Measurements from ENCODE around the gene CDK5RAP2.

The CDK5RAP2 gene

GRCh38 chr9:120374817-120375216, 205.2 kb downstream of the CDK5RAP2 start:
- no peak overlapping the region for H3K4me3 ChIP-seq (ENCODE audit: low read length in 2 of 2)
- no peaks in the 10 kb centered on the region for H3K4me1 ChIP-seq (ENCODE audit: control insufficient read depth in 2 of 2, insufficient read depth in 2 of 2, low read length in 2 of 2)
- H3K9ac ChIP-seq (ENCODE audit: low read depth in 1 of 2, low read length in 2 of 2): no peak overlapping the region
- no peak overlapping the region for H3K27ac ChIP-seq (ENCODE audit: low read depth in 2 of 2, low read length in 2 of 2)
- H3K36me3 ChIP-seq (ENCODE audit: control insufficient read depth in 2 of 2, insufficient read depth in 2 of 2, low read length in 2 of 2): no peaks in the 10 kb centered on the region
- H3K9me3 ChIP-seq (ENCODE audit: control insufficient read depth in 2 of 2, low read length in 2 of 2): no peaks in the 10 kb centered on the region
- H3K27me3 ChIP-seq (ENCODE audit: control insufficient read depth in 2 of 2, insufficient read depth in 2 of 2, low read length in 2 of 2): no peaks in the 10 kb centered on the region

- H3K4me3 ChIP-seq (ENCODE audit: low read length in 2 of 2): no peak overlapping the region
- no peaks in the 10 kb centered on the region for H3K36me3 ChIP-seq (ENCODE audit: control insufficient read depth in 2 of 2, insufficient read depth in 2 of 2, low read length in 2 of 2)
- no peaks in the 10 kb centered on the region for H3K4me1 ChIP-seq (ENCODE audit: control insufficient read depth in 2 of 2, insufficient read depth in 2 of 2, low read length in 2 of 2)
- no peak overlapping the region for H3K27ac ChIP-seq (ENCODE audit: low read depth in 2 of 2, low read length in 2 of 2)
- no peaks in the 10 kb centered on the region for H3K9me3 ChIP-seq (ENCODE audit: control insufficient read depth in 2 of 2, low read length in 2 of 2)
- H3K27me3 ChIP-seq (ENCODE audit: control insufficient read depth in 2 of 2, insufficient read depth in 2 of 2, low read length in 2 of 2): no peaks in the 10 kb centered on the region
- no peak overlapping the region for H3K9ac ChIP-seq (ENCODE audit: low read depth in 1 of 2, low read length in 2 of 2)
Observed at GRCh38 chr9:120374239-120374638, 205.7 kb downstream of the CDK5RAP2 start.

GRCh38 chr9:120372040-120372439, 207.9 kb downstream of the CDK5RAP2 start:
- Histone ChIP-seq H3K9ac (ENCODE audit: low read depth in 1 of 2, low read length in 2 of 2) (no peak overlapping the region), H3K27me3 (ENCODE audit: control insufficient read depth in 2 of 2, insufficient read depth in 2 of 2, low read length in 2 of 2) (no peaks in the 10 kb centered on the region), H3K36me3 (ENCODE audit: control insufficient read depth in 2 of 2, insufficient read depth in 2 of 2, low read length in 2 of 2) (no peaks in the 10 kb centered on the region), H3K9me3 (ENCODE audit: control insufficient read depth in 2 of 2, low read length in 2 of 2) (no peaks in the 10 kb centered on the region), H3K4me1 (ENCODE audit: control insufficient read depth in 2 of 2, insufficient read depth in 2 of 2, low read length in 2 of 2) (no peaks in the 10 kb centered on the region), H3K27ac (ENCODE audit: low read depth in 2 of 2, low read length in 2 of 2) (no peak overlapping the region), H3K4me3 (ENCODE audit: low read length in 2 of 2) (no peak overlapping the region)

GRCh38 chr9:120369608-120370220, 210.3 kb downstream of the CDK5RAP2 start:
- Histone ChIP-seq H3K4me1 (ENCODE audit: control insufficient read depth in 2 of 2, insufficient read depth in 2 of 2, low read length in 2 of 2) (no peaks in the 10 kb centered on the region), H3K36me3 (ENCODE audit: control insufficient read depth in 2 of 2, insufficient read depth in 2 of 2, low read length in 2 of 2) (no peaks in the 10 kb centered on the region), H3K4me3 (ENCODE audit: low read length in 2 of 2) (no peak overlapping the region), H3K27me3 (ENCODE audit: control insufficient read depth in 2 of 2, insufficient read depth in 2 of 2, low read length in 2 of 2) (no peaks in the 10 kb centered on the region), H3K9ac (ENCODE audit: low read depth in 1 of 2, low read length in 2 of 2) (no peak overlapping the region), H3K9me3 (ENCODE audit: control insufficient read depth in 2 of 2, low read length in 2 of 2) (no peaks in the 10 kb centered on the region), H3K27ac (ENCODE audit: low read depth in 2 of 2, low read length in 2 of 2) (no peak overlapping the region)

- Histone ChIP-seq H3K27ac (ENCODE audit: low read depth in 2 of 2, low read length in 2 of 2) (no peak overlapping the region), H3K9ac (ENCODE audit: low read depth in 1 of 2, low read length in 2 of 2) (no peak overlapping the region), H3K4me3 (ENCODE audit: low read length in 2 of 2) (no peak overlapping the region), H3K36me3 (ENCODE audit: control insufficient read depth in 2 of 2, insufficient read depth in 2 of 2, low read length in 2 of 2) (no peaks in the 10 kb centered on the region), H3K4me1 (ENCODE audit: control insufficient read depth in 2 of 2, insufficient read depth in 2 of 2, low read length in 2 of 2) (no peaks in the 10 kb centered on the region), H3K27me3 (ENCODE audit: control insufficient read depth in 2 of 2, insufficient read depth in 2 of 2, low read length in 2 of 2) (no peaks in the 10 kb centered on the region), H3K9me3 (ENCODE audit: control insufficient read depth in 2 of 2, low read length in 2 of 2) (no peaks in the 10 kb centered on the region)
Observed at GRCh38 chr9:120368799-120369198, 211.2 kb downstream of the CDK5RAP2 start.

- Histone ChIP-seq H3K9ac (ENCODE audit: low read depth in 1 of 2, low read length in 2 of 2) (no peak overlapping the region), H3K9me3 (ENCODE audit: control insufficient read depth in 2 of 2, low read length in 2 of 2) (no peaks in the 10 kb centered on the region), H3K27me3 (ENCODE audit: control insufficient read depth in 2 of 2, insufficient read depth in 2 of 2, low read length in 2 of 2) (no peaks in the 10 kb centered on the region), H3K36me3 (ENCODE audit: control insufficient read depth in 2 of 2, insufficient read depth in 2 of 2, low read length in 2 of 2) (no peaks in the 10 kb centered on the region), H3K27ac (ENCODE audit: low read depth in 2 of 2, low read length in 2 of 2) (no peak overlapping the region), H3K4me1 (ENCODE audit: control insufficient read depth in 2 of 2, insufficient read depth in 2 of 2, low read length in 2 of 2) (no peaks in the 10 kb centered on the region), H3K4me3 (ENCODE audit: low read length in 2 of 2) (no peak overlapping the region)
Observed at GRCh38 chr9:120366644-120367019, 213.3 kb downstream of the CDK5RAP2 start.

- Histone ChIP-seq H3K36me3 (ENCODE audit: control insufficient read depth in 2 of 2, insufficient read depth in 2 of 2, low read length in 2 of 2) (no peaks in the 10 kb centered on the region), H3K27me3 (ENCODE audit: control insufficient read depth in 2 of 2, insufficient read depth in 2 of 2, low read length in 2 of 2) (no peaks in the 10 kb centered on the region), H3K4me3 (ENCODE audit: low read length in 2 of 2) (no peak overlapping the region), H3K27ac (ENCODE audit: low read depth in 2 of 2, low read length in 2 of 2) (no peak overlapping the region), H3K4me1 (ENCODE audit: control insufficient read depth in 2 of 2, insufficient read depth in 2 of 2, low read length in 2 of 2) (no peaks in the 10 kb centered on the region), H3K9ac (ENCODE audit: low read depth in 1 of 2, low read length in 2 of 2) (no peak overlapping the region), H3K9me3 (ENCODE audit: control insufficient read depth in 2 of 2, low read length in 2 of 2) (no peaks in the 10 kb centered on the region)
Observed at GRCh38 chr9:120365386-120365785, 214.6 kb downstream of the CDK5RAP2 start.

- Histone ChIP-seq H3K36me3 (ENCODE audit: control insufficient read depth in 2 of 2, insufficient read depth in 2 of 2, low read length in 2 of 2) (no peaks in the 10 kb centered on the region), H3K27ac (ENCODE audit: low read depth in 2 of 2, low read length in 2 of 2) (no peak overlapping the region), H3K9me3 (ENCODE audit: control insufficient read depth in 2 of 2, low read length in 2 of 2) (no peaks in the 10 kb centered on the region)
Observed at GRCh38 chr9:120363697-120364096, 216.3 kb downstream of the CDK5RAP2 start.

GRCh38 chr9:120362446-120362845, 217.5 kb downstream of the CDK5RAP2 start:
- Histone ChIP-seq H3K27ac (ENCODE audit: low read depth in 2 of 2, low read length in 2 of 2) (no peak overlapping the region), H3K9ac (ENCODE audit: low read depth in 1 of 2, low read length in 2 of 2) (no peak overlapping the region), H3K4me1 (ENCODE audit: control insufficient read depth in 2 of 2, insufficient read depth in 2 of 2, low read length in 2 of 2) (no peaks in the 10 kb centered on the region), H3K36me3 (ENCODE audit: control insufficient read depth in 2 of 2, insufficient read depth in 2 of 2, low read length in 2 of 2) (no peaks in the 10 kb centered on the region), H3K9me3 (ENCODE audit: control insufficient read depth in 2 of 2, low read length in 2 of 2) (no peaks in the 10 kb centered on the region), H3K27me3 (ENCODE audit: control insufficient read depth in 2 of 2, insufficient read depth in 2 of 2, low read length in 2 of 2) (no peaks in the 10 kb centered on the region), H3K4me3 (ENCODE audit: low read length in 2 of 2) (no peak overlapping the region)

More at GRCh38 chr9:120363697-120364096, 216.3 kb downstream of the CDK5RAP2 start:
- Histone ChIP-seq H3K4me3 (ENCODE audit: low read length in 2 of 2) (no peak overlapping the region), H3K9ac (ENCODE audit: low read depth in 1 of 2, low read length in 2 of 2) (no peak overlapping the region), H3K27me3 (ENCODE audit: control insufficient read depth in 2 of 2, insufficient read depth in 2 of 2, low read length in 2 of 2) (no peaks in the 10 kb centered on the region), H3K4me1 (ENCODE audit: control insufficient read depth in 2 of 2, insufficient read depth in 2 of 2, low read length in 2 of 2) (no peaks in the 10 kb centered on the region)

- Histone ChIP-seq H3K4me1 (ENCODE audit: control insufficient read depth in 2 of 2, insufficient read depth in 2 of 2, low read length in 2 of 2) (no peaks in the 10 kb centered on the region), H3K27me3 (ENCODE audit: control insufficient read depth in 2 of 2, insufficient read depth in 2 of 2, low read length in 2 of 2) (no peaks in the 10 kb centered on the region), H3K27ac (ENCODE audit: low read depth in 2 of 2, low read length in 2 of 2) (no peak overlapping the region), H3K9ac (ENCODE audit: low read depth in 1 of 2, low read length in 2 of 2) (no peak overlapping the region), H3K36me3 (ENCODE audit: control insufficient read depth in 2 of 2, insufficient read depth in 2 of 2, low read length in 2 of 2) (no peaks in the 10 kb centered on the region), H3K4me3 (ENCODE audit: low read length in 2 of 2) (no peak overlapping the region), H3K9me3 (ENCODE audit: control insufficient read depth in 2 of 2, low read length in 2 of 2) (no peaks in the 10 kb centered on the region)
Observed at GRCh38 chr9:120361551-120361950, 218.4 kb downstream of the CDK5RAP2 start.

- no peaks in the 10 kb centered on the region for H3K27me3 ChIP-seq (ENCODE audit: control insufficient read depth in 2 of 2, insufficient read depth in 2 of 2, low read length in 2 of 2)
- no peak overlapping the region for H3K27ac ChIP-seq (ENCODE audit: low read depth in 2 of 2, low read length in 2 of 2)
- H3K9me3 ChIP-seq (ENCODE audit: control insufficient read depth in 2 of 2, low read length in 2 of 2): no peaks in the 10 kb centered on the region
- no peak overlapping the region for H3K4me3 ChIP-seq (ENCODE audit: low read length in 2 of 2)
- H3K36me3 ChIP-seq (ENCODE audit: control insufficient read depth in 2 of 2, insufficient read depth in 2 of 2, low read length in 2 of 2): no peaks in the 10 kb centered on the region
- no peak overlapping the region for H3K9ac ChIP-seq (ENCODE audit: low read depth in 1 of 2, low read length in 2 of 2)
- H3K4me1 ChIP-seq (ENCODE audit: control insufficient read depth in 2 of 2, insufficient read depth in 2 of 2, low read length in 2 of 2): no peaks in the 10 kb centered on the region
Observed at GRCh38 chr9:120360510-120360909, 219.5 kb downstream of the CDK5RAP2 start.

All from mucosa of rectum (tissue), 2 donors.